NCI-H2227 treated with DMSO at 0.1 percent for 48 hours (cell line): ENCODE results near the gene POLR1F.
"Not testable (repeated sequence)": the region's sequence is repeated elsewhere in the genome, so short reads cannot be mapped to it uniquely, and the experiment has no call there.

Experiments used
- DNase-seq: peaks from one replicate; lab custom pipeline; 2025; lab: John Stamatoyannopoulos, UW

The POLR1F gene, protein sequence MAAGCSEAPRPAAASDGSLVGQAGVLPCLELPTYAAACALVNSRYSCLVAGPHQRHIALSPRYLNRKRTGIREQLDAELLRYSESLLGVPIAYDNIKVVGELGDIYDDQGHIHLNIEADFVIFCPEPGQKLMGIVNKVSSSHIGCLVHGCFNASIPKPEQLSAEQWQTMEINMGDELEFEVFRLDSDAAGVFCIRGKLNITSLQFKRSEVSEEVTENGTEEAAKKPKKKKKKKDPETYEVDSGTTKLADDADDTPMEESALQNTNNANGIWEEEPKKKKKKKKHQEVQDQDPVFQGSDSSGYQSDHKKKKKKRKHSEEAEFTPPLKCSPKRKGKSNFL

DNA sequence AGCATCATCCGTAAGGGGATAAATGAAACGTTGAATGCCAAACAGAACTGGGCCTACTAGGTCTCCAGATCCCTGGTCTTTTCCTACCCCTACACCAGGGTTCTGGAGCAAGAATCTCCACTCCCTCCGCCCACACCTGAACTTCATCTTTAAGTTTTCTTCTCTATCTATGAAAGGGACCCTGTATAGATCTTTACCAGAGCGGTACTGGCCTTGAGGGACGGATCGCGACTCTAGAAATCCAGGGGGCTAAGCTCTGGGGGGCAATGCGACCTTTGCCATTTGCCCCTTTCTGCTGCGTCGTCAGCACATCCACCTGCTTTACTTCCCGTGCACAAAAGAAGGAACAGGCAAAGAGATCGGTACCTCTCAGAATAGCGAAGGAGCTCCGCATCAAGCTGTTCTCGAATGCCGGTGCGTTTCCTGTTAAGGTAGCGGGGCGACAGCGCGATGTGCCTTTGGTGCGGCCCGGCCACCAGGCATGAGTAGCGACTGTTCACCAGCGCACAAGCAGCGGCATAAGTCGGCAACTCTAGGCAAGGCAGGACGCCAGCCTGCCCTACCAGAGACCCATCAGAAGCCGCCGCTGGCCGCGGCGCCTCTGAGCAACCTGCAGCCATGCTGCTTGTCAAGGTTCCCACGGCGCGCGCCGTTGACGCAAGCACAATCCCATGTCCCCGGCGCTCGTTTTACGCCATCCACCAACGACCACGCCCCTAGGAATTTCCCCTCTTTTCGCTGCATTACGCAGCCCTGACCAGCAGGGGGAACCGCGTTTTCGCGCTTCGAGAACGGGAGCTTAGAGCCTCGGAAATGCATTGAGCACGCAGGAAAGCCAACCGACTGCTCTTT, at the start of gene POLR1F:
Gene POLR1F, minus strand, starts transcription at position 641 of the 852 bp plus-strand sequence. Its CDS starts 21 bp downstream, at position 620.
- DNase-seq = peak; percentile 92

DNA sequence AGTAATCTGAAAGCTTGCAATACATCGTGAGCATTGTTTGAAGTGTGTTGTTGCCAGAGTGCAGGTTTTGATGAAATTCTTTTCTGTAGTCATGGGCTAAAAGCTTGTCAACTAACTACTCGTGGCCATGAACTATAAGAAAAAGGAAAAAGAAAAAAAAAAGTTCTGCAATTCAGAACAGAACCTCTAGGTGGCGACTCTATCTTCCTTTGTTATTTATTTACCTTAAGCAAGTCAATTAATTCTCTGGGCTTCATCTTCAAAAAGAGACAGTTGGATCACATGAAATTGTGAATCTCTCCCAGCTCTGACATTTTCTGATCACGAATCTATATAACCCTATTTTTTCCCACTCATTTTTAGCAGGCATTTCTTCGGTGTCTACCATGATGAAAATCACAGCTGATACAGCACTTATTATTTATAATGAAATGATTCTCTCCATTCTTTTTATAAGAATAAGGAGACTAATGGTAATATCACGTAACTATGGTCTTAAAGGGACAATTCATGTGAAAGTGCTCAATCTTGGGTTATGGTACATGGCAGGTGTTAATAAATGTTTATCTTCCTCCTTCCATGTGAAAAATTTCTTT, 45.8 kb upstream of the POLR1F start:
- DNase-seq = peak; percentile 30

DNA sequence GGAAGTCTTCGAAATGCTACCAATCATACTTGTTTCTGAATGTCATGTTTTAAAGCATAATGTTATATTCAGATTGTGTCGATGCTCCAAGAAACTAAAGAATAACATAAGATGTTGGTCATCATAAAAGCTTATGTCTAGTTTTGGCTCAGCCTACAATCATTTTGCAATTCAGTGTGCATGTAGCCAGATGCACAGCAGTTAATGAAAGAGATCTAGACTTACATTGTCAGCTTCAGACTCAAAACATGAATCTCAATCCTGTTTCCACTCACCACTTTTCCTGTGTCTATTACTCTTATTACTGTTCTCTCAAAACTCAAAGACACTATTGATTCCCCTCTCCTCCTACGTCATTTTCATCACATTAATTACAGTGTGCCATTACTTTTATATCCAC, 43.2 kb upstream of the POLR1F start:
- peak; percentile 24 for DNase-seq

DNA sequence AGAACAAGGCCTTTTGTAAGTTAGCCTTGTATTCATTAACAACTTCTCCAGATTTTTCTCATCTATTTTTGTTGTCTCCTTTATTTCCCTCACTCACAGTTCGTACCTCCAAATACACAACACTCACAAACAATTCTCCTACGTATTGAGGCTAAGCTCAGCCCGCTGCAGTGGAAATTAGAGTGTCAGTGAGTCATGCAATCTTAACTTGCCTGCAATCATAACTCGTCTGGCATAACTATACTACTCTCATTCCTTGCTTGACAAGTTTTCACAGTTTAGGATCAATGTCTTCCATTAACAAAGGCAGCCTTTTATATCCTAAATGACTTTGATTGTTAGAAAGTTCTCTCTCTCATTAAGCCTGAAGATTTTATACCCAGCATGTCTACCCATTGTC, 40.8 kb upstream of the POLR1F start:
- DNase-seq = no peak

DNA sequence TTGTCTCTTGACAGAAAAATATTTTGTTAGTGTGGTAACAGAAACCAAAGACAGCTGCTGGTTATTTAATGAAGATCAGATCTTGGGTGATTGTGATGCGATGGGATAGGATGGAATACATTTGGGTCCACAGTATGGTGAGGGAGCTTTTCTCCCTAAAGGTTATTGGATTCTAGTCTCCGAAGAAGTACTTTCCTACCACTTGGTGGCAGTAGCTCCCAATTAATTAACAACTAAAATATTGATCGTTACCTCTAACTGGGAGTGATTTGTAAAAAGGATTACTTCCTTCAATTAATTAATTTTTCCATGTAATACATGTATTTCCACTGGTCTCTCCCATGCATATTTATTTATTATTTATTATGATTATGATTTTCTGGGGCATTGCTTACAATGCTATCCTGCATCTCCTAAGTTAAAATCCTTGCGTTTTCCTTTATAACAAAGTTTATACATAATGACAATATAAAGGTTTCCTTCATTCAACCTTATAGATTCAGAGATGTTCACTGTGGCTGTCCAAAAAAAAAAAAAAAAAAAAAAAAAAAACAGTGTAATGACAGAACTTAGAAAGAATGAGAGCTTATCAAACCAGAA, 39.0 kb upstream of the POLR1F start:
- DNase-seq = peak; percentile 26

DNA sequence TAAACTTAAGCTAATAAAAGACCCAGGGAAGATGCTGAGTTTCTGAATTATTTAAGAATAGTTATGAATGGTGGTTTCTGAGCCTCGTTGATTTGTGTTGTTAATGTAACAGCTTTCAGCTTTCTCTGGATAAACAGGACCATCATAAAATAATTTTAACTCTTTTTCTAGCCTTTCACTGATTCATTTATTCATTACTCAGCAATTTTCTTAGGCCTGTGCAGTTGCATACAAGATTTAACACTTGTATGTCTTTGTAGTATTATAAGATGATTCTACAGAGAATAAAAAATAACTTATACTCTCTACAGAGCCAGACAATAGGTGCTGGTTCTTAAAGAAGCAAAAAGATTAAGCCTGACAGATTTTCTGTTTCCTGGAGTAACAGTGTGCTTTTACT, 35.2 kb upstream of the POLR1F start:
- no peak for DNase-seq

DNA sequence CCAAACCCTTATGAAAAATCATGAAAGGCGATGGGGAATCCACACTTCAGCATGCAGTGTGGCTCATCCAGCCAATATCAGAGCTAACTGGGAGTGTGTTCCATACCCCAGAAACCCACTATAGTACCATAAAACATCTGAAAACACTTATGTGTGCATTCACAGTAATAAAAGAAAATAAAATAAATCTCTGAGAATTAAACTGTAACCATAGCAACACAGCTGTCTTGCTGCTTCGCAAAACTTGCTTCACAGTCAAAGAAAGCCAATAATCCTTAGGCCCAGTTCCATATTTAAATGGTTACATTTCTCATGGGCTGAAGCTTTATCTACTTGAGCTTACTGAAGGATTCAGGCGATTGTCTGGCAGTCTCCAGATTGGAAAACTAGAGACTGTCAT, 19.9 kb upstream of the POLR1F start:
- no peak for DNase-seq

DNA sequence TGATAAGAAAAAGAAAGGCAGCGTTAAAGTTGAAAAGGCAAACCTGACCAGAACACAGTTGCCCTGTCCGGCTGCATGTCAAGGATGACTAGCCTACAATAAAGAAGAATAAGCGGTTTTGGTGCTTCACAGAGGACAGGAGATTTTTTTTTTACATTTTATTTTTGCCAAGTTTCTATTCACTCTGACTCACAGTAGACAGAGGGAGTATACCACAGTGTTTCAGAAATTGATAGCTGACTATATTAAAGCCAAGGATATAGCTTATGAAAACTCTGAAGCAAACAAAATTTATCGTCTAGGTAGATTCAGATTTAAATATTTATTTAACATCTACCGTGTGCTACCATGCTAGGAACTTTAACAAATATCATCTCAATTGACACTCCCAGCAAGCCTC, 16.9 kb upstream of the POLR1F start:
- DNase-seq = no peak

DNA sequence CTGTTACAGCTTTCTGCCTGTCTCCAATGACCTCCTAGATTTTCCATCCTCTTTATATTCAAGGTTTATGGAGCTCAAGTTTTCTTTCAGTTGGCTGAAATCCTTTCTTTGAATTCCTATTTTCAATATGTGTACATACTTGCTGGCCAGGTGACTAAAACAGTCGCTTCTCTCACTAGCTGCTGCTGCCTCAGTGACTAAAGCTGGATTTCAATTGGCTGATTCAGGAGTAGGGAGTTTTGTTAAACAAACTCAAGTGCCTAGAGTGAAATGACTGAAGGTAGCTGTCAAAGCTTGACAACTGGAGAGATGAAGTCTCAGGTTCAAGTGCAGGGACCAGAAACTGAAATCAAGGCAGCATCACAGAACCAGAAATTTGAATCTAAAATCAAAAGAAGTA, 6.7 kb upstream of the POLR1F start:
- DNase-seq = no peak

DNA sequence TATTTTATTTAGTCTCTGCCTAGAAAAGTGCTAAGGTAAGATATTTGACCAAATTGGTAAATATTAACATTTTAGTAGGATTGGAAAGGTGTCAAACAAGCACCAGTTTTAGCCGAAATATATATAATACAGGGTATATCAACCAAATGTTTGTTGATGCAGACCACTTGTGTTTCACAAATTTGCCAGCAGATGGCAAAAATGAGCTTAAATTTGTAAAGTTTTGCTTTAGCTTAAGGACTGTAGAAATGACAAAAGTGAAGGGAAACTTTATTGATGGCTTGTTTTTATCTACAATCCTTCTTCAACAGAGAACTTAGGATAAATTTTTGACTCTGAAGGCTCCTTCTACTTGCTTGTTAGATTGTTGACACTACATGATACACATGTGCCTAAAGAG, 4.8 kb upstream of the POLR1F start:
- DNase-seq = peak; percentile 21

DNA sequence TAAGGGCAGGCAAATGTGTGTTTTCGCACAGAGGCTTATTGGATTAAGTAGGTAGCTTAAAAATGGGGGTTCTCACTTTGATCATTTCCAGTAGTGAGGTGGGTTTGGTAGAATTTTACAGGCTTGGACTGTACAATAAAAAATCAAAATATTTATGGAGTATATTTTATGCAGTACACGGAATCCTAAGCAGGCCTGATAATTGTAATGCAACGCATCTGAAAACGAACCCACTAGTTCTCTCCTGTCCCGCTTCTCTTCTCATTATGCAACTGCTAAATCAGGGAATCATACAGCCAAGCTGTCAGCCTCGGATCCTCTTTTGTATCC, 377 bp upstream of the POLR1F start:
- no peak for DNase-seq

DNA sequence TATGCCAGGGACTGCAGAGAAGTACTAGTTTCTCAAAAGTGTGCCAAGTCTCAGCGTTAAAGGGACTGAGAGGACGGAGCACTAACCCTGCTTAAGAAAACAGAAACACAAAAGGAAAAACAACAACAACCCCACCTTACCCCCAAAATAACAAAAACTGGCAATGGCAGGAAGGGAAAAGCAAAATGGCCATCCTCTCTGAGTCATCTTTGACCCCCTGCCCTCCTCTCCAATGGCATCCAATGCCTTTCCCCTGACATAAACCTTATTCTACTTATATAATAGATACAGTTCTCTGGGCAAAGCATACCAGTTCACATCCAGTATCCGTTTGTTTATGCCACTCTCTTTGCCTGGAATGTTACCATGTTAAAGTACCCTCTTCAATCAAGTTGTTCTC, 1.6 kb downstream of the POLR1F start:
- DNase-seq = no peak

DNA sequence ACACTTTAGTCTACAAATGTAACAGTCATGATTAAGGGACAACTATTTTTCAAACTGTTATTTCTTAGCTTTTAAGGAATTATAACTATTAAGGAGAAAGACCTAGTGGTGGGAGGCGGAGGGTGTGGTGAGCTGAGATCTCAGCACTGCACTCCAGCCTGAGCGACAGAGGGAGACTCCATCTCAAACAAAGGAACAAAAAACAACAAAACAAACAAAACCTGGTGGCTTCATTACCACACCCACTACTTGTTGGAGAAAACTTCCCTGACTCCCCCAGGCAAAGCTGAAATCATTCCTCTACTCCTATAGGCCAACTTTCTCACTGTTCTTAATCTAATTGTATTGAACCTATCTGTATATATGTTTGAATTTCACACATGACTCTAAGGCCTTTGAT, 3.2 kb downstream of the POLR1F start:
- DNase-seq = no peak

DNA sequence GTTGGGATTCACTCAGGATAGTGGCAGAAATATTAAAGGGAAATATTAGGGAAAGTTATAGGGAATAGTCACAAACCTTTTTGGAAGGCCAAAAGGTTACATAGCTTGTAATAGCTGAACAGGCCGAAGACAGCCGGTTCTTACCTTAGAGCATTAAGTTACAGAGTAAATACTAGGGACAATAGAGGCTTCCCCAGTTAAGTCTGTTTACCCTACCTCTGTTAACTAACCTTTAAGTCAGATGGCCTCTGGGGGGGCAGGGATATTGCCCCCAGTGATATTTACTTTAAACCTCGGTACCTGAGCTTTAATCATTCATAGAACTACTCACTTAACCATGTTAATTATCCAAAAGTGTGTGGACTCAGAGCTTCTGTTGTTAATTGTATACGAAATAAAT, 7.4 kb downstream of the POLR1F start:
- no peak for DNase-seq

DNA sequence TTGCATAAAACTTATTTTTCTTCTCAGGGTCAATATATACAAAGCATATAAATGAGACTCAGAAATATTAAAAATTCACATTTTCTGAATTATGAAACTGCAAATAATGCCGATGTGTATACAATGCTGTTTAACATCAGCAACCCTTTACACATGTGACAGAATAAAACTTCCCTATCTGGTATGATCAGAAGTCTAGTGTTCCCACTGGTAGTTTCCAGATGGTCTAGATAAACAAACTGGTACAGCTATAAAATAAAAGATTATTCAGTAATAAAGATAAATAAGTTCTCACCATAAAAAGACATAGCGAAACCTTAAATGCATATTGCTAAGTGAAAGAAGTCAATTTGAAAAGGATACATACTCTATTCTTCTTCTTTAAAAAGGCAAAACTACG, 7.9 kb downstream of the POLR1F start:
- DNase-seq = no peak

DNA sequence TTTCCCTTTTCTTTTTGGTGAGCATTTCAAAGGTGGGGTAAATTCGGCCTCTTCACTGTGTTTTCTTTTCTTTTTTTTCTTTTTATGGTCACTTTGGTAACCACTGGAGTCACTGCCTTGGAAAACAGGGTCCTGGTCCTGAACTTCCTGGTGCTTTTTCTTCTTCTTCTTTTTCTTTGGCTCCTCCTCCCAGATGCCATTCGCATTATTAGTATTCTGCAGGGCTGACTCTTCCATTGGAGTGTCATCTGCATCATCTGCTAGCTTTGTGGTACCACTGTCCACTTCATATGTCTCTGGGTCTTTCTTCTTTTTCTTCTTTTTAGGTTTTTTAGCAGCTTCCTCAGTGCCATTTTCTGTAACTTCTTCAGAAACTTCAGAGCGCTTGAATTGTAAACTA, 10.5 kb downstream of the POLR1F start:
- no peak for DNase-seq

DNA sequence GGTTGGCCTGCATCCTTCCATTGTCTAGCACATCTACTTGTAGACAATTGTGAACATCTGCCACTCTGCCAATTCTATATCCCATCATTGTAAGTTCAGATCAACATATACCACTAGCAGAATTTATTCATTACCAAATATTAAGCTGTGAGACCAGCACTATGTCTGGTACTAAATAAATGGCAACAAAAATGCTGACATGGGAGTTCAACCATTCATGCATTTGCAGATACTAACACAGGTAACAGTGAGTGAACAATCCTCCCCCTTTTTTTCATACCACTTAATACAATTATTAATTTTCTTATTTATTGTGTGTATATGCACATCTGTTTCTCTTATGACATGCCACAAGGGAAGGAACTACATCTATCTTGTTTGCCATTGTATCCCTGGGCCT, 11.9 kb downstream of the POLR1F start:
- DNase-seq = no peak

DNA sequence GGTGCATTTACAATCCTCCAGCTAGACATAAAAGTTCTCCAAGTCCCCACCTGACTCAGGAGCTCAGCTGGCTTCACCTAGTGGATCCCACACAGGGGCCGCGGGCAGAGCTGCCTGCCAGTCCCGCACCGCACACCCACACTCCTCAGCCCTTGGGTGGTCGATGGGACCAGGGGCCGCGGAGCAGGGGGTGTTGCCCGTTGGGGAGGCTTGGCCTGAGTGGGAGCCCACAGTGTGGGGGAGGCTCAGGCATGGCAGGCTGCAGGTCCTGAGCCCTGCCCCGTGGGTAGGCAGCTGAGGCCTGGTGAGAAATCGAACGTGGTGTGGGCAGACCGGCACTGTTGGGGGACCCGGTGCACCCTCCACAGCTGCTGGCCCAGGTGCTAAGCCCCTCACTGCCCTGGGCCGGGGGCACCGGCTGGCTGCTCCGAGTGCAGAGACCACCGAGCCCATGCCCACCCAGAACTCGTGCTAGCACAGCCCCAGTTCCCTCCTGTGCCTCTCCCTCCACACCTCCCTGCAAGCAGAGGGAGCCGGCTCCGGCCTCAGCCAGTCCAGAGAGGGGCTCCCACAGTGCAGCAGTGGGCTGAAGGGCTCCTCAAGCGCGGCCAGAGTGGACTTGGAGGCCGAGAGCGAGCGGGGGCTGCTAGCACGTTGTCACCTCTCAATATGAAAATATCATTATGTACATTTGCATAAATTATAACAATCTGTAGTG, 16.6 kb downstream of the POLR1F start:
- no peak for DNase-seq

DNA sequence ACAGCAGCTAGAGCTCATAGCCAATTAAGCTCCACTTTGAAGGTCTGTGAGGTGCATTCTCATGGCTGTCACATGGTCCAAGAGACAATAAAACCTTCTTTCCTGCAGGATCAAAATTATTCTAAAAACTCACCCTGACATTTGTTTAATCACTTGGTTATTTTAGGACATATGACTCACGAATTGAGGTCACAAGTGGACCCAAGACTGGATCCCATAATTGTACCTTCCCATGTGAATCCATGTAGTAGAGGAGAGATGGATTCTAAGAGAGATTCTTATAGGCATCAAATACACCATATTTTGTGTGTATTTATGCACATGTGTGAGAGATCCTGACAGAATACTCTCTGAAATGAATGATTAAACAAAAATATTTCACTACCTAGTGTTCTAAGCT, 18.1 kb downstream of the POLR1F start:
- no peak for DNase-seq

DNA sequence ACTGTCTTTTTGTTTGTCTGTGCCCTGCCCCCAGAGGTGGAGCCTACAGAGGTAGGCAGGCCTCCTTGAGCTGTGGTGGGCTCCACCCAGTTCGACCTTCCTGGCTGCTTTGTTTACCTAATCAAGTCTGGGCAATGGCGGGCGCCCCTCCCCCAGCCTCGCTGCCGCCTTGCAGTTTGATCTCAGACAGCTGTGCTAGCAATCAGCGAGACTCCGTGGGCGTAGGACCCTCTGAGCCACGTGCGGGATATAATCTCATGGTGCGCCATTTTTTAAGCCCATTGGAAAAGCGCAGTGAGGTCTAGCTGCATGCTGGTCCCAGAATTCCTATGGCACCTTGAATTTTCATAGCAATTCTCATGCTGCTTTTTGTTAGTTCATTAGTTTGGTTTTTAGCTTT, 19.7 kb downstream of the POLR1F start:
- DNase-seq = not testable (repeated sequence)

DNA sequence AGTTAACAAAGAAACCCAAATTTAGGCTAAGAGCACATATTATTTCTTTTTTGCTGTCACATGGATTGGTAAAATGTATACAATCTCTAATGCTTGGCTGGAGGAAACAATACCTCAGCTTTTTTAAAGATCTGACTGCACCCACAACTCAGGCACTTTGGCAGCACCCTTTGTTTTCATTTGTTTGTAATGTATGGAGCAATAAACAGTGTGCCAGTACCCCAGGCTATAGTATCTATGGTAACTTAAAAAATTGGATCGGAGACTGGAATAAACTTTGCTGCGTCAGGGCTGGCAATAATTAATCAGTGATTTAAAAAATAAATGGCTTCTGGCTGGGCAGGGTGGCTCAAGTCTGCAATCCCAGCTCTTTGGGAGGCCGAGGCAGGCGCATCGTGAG, 27.2 kb downstream of the POLR1F start:
- no peak for DNase-seq

DNA sequence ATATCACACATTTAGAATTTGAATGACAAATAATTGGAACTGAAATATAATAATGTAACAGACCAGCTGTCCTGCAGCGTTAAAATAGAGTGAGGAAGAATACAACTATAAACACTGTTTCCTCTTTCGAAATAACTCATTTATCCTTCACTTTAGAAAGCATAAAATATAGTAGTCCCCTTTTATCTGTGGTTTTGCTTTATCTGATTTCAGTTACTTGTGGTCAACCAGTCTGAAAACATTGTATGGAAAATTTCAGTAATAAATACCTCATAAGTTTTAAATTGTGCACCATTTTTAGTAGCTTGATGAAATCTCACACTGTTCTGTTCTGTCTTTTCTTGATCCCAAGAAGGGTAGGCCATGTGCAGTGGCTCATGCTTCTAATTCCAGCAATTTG, 31.7 kb downstream of the POLR1F start:
- no peak for DNase-seq
